Ascending aorta (tissue), 2 donors: ENCODE measurements around the gene ETV6. TPM values are rescaled to one million over a fixed set of nuclear protein-coding genes. Genes with fewer than 3 reads are reported as not detected.
"Not testable (repeated sequence)": the region's sequence is repeated elsewhere in the genome, so short reads cannot be mapped to it uniquely, and the experiment has no call there.

Experiments
- DNase-seq, 2 donors: peaks; one replicate each; pipeline ENCODE4 v3.0.0-alpha.2; 2019; ENCODE audit warnings: low spot score in 2 of 2
- H3K27ac ChIP-seq, 2 donors: fragments of 200-600 bp; sonication (generic); one replicate each; pipeline ENCODE4 v1.5.1; 2016 to 2017; ENCODE audit warnings: mild to moderate bottlenecking in 1 of 2
- H3K27me3 ChIP-seq: fragments of 200-600 bp; sonication (generic); one replicate; pipeline ENCODE4 v1.5.1; 2017
- H3K36me3 ChIP-seq, 2 donors: fragments of 200-600 bp; sonication (generic); one replicate each; pipeline ENCODE4 v1.5.1; 2016
- H3K4me1 ChIP-seq, 2 donors: fragments of 200-600 bp; sonication (generic); one replicate each; pipeline ENCODE4 v1.5.1; 2016 to 2017; ENCODE audit warnings: mild to moderate bottlenecking in 1 of 2
- H3K4me3 ChIP-seq, 2 donors: fragments of 200-600 bp; sonication (generic); one replicate each; pipeline ENCODE4 v1.5.1; 2016 to 2017; ENCODE audit warnings: mild to moderate bottlenecking in 1 of 2
- H3K9me3 ChIP-seq, 2 donors: fragments of 200-600 bp; sonication (generic); one replicate each; pipeline ENCODE4 v1.5.1; 2016
- CTCF ChIP-seq, 3 experiments: fragments of 200-600 bp in 2 of 3; fragments of 450-650 bp in 1 of 3; sonication (generic) in 2 of 3; IDR thresholded peaks; one replicate each; pipeline ENCODE4 v1.5.1; 2016 to 2019; ENCODE audit warnings: antibody characterized with exemption in 3 of 3, mild to moderate bottlenecking in 1 of 3, moderate library complexity in 1 of 3
- intact Hi-C: fragments of 100-400 bp; cut with DNase I; formaldehyde crosslinking; loops from one replicate; pipeline ENCODE4 v1.15.1; 2023
- total RNA-seq: library from RNA; depleted of rRNA; stranded (reverse); fragments of >200 nt; gene quantifications from one replicate; pipeline ENCODE4 v1.1.0, GENCODE V29; 2016

Gene ETV6
- total RNA-seq, 1 donor from 2014 or later: 21.6 TPM

- H3K27me3 ChIP-seq: no peaks in the 10 kb centered on the region
- peaks cover 0 to 8% of the 10 kb centered on the region in 2 donors for H3K4me1 ChIP-seq
- no peak for TF ChIP-seq CTCF (IDR thresholded peaks at IDR 0.05)
- no peak for DNase-seq
- intact Hi-C loops: no loop called here
- peaks cover 0 to 6% of the 10 kb centered on the region in 2 donors for H3K9me3 ChIP-seq
- H3K4me3 ChIP-seq: no peak overlapping the region
- H3K27ac ChIP-seq: no peak overlapping the region
- H3K36me3 ChIP-seq: no peaks in the 10 kb centered on the region
These were observed 256.1 kb downstream of the ETV6 start for GRCh38 chr12:11905534-11905933.

GRCh38 chr12:11906286-11906935, 256.9 kb downstream of the ETV6 start:
- intact Hi-C loops: no loop called here
- Histone ChIP-seq H3K4me3 (no peak overlapping the region), H3K27me3 (no peaks in the 10 kb centered on the region), H3K36me3 (no peaks in the 10 kb centered on the region), H3K27ac (no peak overlapping the region), H3K4me1 (peaks cover 0 to 8% of the 10 kb centered on the region in 2 donors), H3K9me3 (peaks cover 0 to 6% of the 10 kb centered on the region in 2 donors)
- no peak for DNase-seq
- no peak for TF ChIP-seq CTCF (IDR thresholded peaks at IDR 0.05)

GRCh38 chr12:11907625-11908024, 258.2 kb downstream of the ETV6 start:
- DNase-seq: no peak
- TF ChIP-seq CTCF (IDR thresholded peaks at IDR 0.05): no peak
- H3K4me3 ChIP-seq: no peak overlapping the region
- no peaks in the 10 kb centered on the region for H3K27me3 ChIP-seq
- intact Hi-C loops: no loop called here
- H3K27ac ChIP-seq: no peak overlapping the region
- H3K9me3 ChIP-seq: peaks cover 0 to 6% of the 10 kb centered on the region in 2 donors
- H3K36me3 ChIP-seq: no peaks in the 10 kb centered on the region
- H3K4me1 ChIP-seq: peaks cover 0 to 8% of the 10 kb centered on the region in 2 donors

- DNase-seq, H3K27me3 ChIP-seq, H3K4me3 ChIP-seq, H3K9me3 ChIP-seq, intact Hi-C loops, H3K36me3 ChIP-seq, H3K27ac ChIP-seq, H3K4me1 ChIP-seq: not testable (repeated sequence)
These were observed 259.9 kb downstream of the ETV6 start for GRCh38 chr12:11909406-11909805.

- H3K9me3 ChIP-seq: no peaks in the 10 kb centered on the region
- no peak for TF ChIP-seq CTCF (IDR thresholded peaks at IDR 0.05)
- H3K4me3 ChIP-seq: no peak overlapping the region
These were observed 266.6 kb downstream of the ETV6 start for GRCh38 chr12:11916113-11916512.

GRCh38 chr12:11916771-11917170, 267.3 kb downstream of the ETV6 start:
- no peaks in the 10 kb centered on the region for H3K36me3 ChIP-seq
- no peaks in the 10 kb centered on the region for H3K27me3 ChIP-seq
- intact Hi-C loops: no loop called here
- no peak for TF ChIP-seq CTCF (IDR thresholded peaks at IDR 0.05)
- H3K9me3 ChIP-seq: no peaks in the 10 kb centered on the region
- no peak for DNase-seq
- no peak overlapping the region for H3K27ac ChIP-seq
- no peaks in the 10 kb centered on the region for H3K4me1 ChIP-seq
- no peak overlapping the region for H3K4me3 ChIP-seq

More at GRCh38 chr12:11916113-11916512, 266.6 kb downstream of the ETV6 start:
- Histone ChIP-seq H3K27ac (no peak overlapping the region), H3K27me3 (no peaks in the 10 kb centered on the region), H3K36me3 (no peaks in the 10 kb centered on the region), H3K4me1 (no peaks in the 10 kb centered on the region)
- intact Hi-C loops: no loop called here
- no peak for DNase-seq
